ENCODE data around the gene MFSD12. TPM values are rescaled to one million over a fixed set of nuclear protein-coding genes. Genes with fewer than 3 reads are reported as not detected.

The MFSD12 gene
- polyA plus RNA-seq, 3 donors = 47.9 to 150 (median 55.5) TPM

DNA sequence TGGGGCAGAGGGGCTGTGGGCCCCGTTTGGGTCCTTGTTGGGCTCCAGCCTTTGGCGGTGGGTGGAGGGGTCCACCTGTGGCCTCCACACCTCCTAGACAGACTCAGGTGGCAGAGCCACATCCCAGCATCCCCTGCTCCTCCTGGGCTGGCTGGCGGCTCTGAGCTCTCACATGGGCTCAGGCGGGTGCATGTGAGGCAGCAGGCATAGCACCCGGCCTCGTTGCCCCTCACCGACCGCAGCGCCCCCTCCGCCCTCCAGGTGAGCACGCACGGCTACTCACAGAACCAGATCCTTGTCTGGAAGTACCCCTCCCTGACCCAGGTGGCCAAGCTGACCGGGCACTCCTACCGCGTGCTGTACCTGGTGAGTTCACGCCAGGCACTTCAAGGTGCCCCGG is 24.4 kb downstream of the MFSD12 start:
- TF ChIP-seq, protein P1, sequence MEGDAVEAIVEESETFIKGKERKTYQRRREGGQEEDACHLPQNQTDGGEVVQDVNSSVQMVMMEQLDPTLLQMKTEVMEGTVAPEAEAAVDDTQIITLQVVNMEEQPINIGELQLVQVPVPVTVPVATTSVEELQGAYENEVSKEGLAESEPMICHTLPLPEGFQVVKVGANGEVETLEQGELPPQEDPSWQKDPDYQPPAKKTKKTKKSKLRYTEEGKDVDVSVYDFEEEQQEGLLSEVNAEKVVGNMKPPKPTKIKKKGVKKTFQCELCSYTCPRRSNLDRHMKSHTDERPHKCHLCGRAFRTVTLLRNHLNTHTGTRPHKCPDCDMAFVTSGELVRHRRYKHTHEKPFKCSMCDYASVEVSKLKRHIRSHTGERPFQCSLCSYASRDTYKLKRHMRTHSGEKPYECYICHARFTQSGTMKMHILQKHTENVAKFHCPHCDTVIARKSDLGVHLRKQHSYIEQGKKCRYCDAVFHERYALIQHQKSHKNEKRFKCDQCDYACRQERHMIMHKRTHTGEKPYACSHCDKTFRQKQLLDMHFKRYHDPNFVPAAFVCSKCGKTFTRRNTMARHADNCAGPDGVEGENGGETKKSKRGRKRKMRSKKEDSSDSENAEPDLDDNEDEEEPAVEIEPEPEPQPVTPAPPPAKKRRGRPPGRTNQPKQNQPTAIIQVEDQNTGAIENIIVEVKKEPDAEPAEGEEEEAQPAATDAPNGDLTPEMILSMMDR (IDR thresholded peaks at IDR 0.05) = no peak
- H3K27ac Mint-ChIP-seq = no peak overlapping the region
- 95% methylated on average over 16 of the region's 17 CpGs for WGBS (ENCODE audit: insufficient coverage)
- peaks cover 31 to 47% of the 10 kb centered on the region in 2 donors for H3K36me3 Mint-ChIP-seq
- Histone ChIP-seq H3K27ac (ENCODE audit: low read depth in 1 of 2, low read length in 2 of 2) (no peak overlapping the region), H4K20me1 (ENCODE audit: insufficient read depth, low read length) (peaks cover 31% of the 10 kb centered on the region), H3K9me3 (replicated peaks in 1 of 2; ENCODE audit: control insufficient read depth in 1 of 2, insufficient read depth in 1 of 2, low read length in 2 of 2) (no peaks in the 10 kb centered on the region), H3K36me3 (replicated peaks in 1 of 2; ENCODE audit: control insufficient read depth in 1 of 2, insufficient read depth in 2 of 2, low read length in 2 of 2) (peaks cover 55 to 77% of the 10 kb centered on the region in 2 donors), H3K79me2 (ENCODE audit: insufficient read depth, low read length) (no peaks in the 10 kb centered on the region), H3K9ac (ENCODE audit: insufficient read depth, low read length, poor library complexity, severe bottlenecking) (no peak overlapping the region), H3K4me2 (replicated peaks; ENCODE audit: extremely low read depth, low read length, poor library complexity, severe bottlenecking) (no peak overlapping the region), H3K4me1 (ENCODE audit: control insufficient read depth in 1 of 2, insufficient read depth in 2 of 2, low read length in 2 of 2) (peaks cover 0 to 5% of the 10 kb centered on the region in 2 donors), H2AFZ (ENCODE audit: insufficient read depth, low read depth, low read length, poor library complexity, severe bottlenecking) (no peak overlapping the region), H3K4me3 (replicated peaks in 1 of 3; ENCODE audit: low read depth in 2 of 3, low read length in 3 of 3) (no peak overlapping the region), H3K27me3 (ENCODE audit: control insufficient read depth in 2 of 2, insufficient read depth in 2 of 2, low read length in 2 of 2) (no peaks in the 10 kb centered on the region)
- peaks cover 0 to 1% (median 0%) of the 10 kb centered on the region in 7 donors for H3K9me3 Mint-ChIP-seq
- no peak for DNase-seq
- intact Hi-C loops (cut with micrococcal nuclease) = no loop called here
- H3K4me3 Mint-ChIP-seq = no peak overlapping the region
- H3K27me3 Mint-ChIP-seq (ENCODE audit: low read depth in 3 of 3) = no peaks in the 10 kb centered on the region
- peaks cover 7% of the 10 kb centered on the region for H3K4me1 Mint-ChIP-seq

DNA sequence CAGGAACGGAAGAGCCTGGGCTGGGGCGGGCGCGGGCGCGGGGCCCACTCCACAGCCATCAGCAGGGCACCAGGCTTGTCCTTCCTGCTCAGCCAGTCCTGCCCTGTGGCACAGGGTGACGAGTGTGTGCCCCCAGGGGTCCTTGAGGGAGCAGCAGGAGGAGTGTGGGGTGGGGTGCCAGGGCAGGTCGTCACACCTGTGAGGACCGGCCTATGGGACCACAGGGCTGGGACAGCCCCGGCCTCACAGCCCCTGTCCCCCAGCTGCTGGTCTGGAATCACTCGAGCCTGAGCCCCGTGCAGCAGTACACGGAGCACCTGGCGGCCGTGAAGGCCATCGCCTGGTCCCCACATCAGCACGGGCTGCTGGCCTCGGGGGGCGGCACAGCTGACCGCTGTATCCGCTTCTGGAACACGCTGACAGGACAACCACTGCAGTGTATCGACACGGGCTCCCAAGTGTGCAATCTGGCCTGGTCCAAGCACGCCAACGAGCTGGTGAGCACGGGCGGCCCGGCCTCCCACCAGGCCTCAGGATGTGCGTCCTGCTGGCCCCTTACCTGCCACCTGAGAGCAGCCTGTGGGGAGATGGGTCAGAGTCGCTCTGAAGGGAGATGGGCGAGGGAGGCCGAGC is 25.1 kb downstream of the MFSD12 start:
- H3K79me2 ChIP-seq (ENCODE audit: insufficient read depth, low read length) = no peaks in the 10 kb centered on the region
- 97% methylated on average over 29 of the region's 33 CpGs for WGBS (ENCODE audit: insufficient coverage)
- H3K4me3 ChIP-seq (replicated peaks in 1 of 3; ENCODE audit: low read depth in 2 of 3, low read length in 3 of 3) = no peak overlapping the region
- Mint-ChIP-seq H3K9me3 (peaks cover 0 to 1% (median 0%) of the 10 kb centered on the region in 7 donors), H3K4me3 (no peak overlapping the region), H3K36me3 (peaks cover 34 to 46% of the 10 kb centered on the region in 2 donors), H3K4me1 (peaks cover under 1% of the 10 kb centered on the region), H3K27ac (no peak overlapping the region), H3K27me3 (ENCODE audit: low read depth in 3 of 3) (no peaks in the 10 kb centered on the region)
- no peak overlapping the region for H3K9ac ChIP-seq (ENCODE audit: insufficient read depth, low read length, poor library complexity, severe bottlenecking)
- H2AFZ ChIP-seq (ENCODE audit: insufficient read depth, low read depth, low read length, poor library complexity, severe bottlenecking) = no peak overlapping the region
- intact Hi-C loops (cut with micrococcal nuclease) = no loop called here
- H4K20me1 ChIP-seq (ENCODE audit: insufficient read depth, low read length) = peaks cover 25% of the 10 kb centered on the region
- H3K4me2 ChIP-seq (replicated peaks; ENCODE audit: extremely low read depth, low read length, poor library complexity, severe bottlenecking) = no peak overlapping the region
- TF ChIP-seq, protein P1 (IDR thresholded peaks at IDR 0.05) = no peak
- H3K27ac ChIP-seq (ENCODE audit: low read depth in 1 of 2, low read length in 2 of 2) = no peak overlapping the region
- H3K9me3 ChIP-seq (replicated peaks in 1 of 2; ENCODE audit: control insufficient read depth in 1 of 2, insufficient read depth in 1 of 2, low read length in 2 of 2) = no peaks in the 10 kb centered on the region
- H3K27me3 ChIP-seq (ENCODE audit: control insufficient read depth in 2 of 2, insufficient read depth in 2 of 2, low read length in 2 of 2) = no peaks in the 10 kb centered on the region
- H3K36me3 ChIP-seq (replicated peaks in 1 of 2; ENCODE audit: control insufficient read depth in 1 of 2, insufficient read depth in 2 of 2, low read length in 2 of 2) = peaks cover 61 to 82% of the 10 kb centered on the region in 2 donors
- no peak for DNase-seq
- peaks cover 0 to 3% of the 10 kb centered on the region in 2 donors for H3K4me1 ChIP-seq (ENCODE audit: control insufficient read depth in 1 of 2, insufficient read depth in 2 of 2, low read length in 2 of 2)
